ENCODE results near the gene NXPE3.
A peak's percentile ranks its signal among the peaks of the same experiment; 100 is the strongest.
"Not testable (repeated sequence)": the region's sequence is repeated elsewhere in the genome, so short reads cannot be mapped to it uniquely, and the experiment has no call there.

NXPE3 gene

DNA sequence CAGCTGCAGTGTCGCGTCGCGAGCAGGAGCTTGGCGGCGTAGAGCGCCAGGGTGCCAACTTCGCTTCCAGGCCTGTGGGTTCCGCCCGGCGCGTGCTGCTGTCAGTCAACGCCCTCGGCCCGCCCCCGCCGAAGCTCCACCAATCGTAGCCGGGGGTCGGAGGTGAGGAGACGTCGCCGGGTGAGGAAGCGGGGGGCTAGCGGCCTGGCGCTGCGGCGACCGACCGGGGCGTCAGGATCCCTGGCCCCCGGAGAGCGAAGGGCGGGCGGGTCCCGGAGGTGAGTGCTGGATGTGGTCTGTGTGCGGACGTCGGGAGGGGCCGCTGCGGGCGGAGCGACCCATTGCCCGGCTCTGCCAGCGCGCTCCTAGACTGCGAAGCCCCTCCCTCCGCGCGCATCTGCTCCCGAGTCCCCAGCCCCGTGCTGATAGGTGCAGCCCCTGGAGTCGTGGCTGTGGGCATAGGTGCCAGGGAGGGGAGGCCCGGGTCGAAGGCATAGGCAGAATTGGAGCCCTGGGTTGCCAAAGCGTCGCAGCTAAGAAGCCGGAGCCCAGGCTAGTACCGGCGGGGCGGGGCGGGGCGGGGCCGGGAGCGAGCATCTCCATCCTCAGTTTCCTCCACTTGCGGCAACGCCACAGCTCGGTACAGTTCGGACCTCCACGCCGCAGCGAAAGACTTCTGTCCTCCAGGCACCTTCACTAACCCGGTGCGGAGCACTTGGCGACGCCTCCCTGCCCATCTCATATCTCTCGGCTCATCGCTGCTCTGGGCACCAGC, at the start of gene NXPE3:
NXPE3 (plus strand) TSS at position 165 of the 775 bp plus-strand sequence. CDS start 6,386 bp downstream, outside the sequence.
- no peak for FAIRE-seq

GRCh38 chr3:101729586-101729985, 49.4 kb upstream of the NXPE3 start:
- no peak for FAIRE-seq

DNA sequence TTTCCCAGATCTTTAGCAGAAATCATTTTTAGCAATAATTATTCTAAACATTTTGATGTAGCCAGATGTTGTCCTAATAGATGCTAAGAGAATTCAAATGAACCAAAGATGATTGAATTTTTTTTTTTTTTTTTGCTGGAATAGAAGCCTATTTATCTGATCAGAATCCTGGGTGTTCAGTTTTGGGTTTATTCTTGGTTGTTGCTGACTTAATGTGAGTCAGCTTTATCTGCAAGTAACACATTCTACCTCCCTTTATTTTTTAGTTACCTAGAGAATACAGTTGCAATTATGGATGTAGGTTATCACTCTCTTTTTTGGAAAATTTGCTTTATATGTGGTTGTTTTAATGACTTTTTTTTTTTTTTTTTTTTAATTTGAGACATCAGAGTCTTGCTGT, 48.2 kb upstream of the NXPE3 start:
- no peak for FAIRE-seq

- FAIRE-seq = no peak
Observed at GRCh38 chr3:101732240-101732641, 46.8 kb upstream of the NXPE3 start.

DNA sequence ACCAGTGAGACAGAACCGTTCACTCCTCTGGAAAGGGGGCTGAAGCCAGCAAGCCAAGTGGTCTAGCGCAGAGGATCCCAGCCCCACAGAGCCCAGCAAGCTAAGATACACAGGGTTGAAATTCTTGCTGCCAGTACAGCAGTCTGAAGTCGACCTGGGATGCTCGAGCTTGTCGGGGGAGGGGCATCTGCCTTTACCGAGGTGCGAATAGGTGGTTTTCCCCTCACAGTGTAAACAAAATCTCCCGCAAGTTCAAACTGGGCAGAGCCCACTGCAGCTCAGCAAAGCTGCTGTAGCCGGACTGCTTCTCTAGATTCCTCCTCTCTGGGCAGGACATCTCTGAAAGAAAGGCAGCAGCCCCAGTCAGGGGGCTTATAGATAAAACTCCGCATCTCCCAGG, 43.2 kb upstream of the NXPE3 start:
- FAIRE-seq = no peak

- not testable (repeated sequence) for FAIRE-seq
Observed at GRCh38 chr3:101741914-101742313, 37.1 kb upstream of the NXPE3 start.

DNA sequence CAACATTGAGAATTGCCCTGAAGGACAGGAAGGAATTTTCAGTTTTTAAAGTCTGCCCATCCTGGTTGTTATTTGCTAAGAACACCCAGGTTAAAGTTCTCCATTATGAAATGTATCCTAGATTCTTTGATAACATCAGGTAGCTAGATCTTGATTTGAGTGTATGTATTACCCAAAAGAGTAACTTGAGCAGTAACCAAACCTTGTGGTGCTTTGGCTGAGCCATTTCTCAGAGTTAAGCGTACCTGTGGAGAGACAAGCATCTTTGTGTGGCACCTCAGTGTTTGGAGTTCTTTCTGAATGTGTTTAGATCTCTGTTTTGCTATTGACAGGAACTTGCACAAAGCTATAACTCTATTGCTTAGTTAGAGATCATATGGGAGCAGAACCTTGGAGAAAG, 34.2 kb upstream of the NXPE3 start:
- FAIRE-seq = no peak

- FAIRE-seq = not testable (repeated sequence)
Observed at GRCh38 chr3:101745934-101746333, 33.1 kb upstream of the NXPE3 start.

- not testable (repeated sequence) for FAIRE-seq
Observed at GRCh38 chr3:101753386-101754113, 25.5 kb upstream of the NXPE3 start.

DNA sequence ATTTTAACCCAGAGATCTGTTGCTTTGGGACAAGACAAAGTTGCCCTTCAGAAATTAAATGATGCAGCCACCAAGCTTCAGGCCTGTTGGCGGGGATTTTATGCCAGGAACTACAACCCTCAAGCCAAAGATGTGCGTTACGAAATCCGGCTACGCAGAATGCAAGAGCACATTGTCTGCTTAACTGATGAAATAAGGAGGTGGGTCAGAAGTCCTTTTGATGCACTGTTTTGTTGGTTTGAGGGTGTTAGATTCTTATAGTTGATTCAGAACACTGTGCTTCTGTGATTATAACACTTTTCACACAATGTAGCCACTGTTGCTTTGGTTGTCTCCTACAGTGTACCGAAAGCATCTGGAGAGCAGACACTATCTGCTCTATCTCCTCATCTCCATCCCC, 20.8 kb upstream of the NXPE3 start:
- FAIRE-seq = no peak

DNA sequence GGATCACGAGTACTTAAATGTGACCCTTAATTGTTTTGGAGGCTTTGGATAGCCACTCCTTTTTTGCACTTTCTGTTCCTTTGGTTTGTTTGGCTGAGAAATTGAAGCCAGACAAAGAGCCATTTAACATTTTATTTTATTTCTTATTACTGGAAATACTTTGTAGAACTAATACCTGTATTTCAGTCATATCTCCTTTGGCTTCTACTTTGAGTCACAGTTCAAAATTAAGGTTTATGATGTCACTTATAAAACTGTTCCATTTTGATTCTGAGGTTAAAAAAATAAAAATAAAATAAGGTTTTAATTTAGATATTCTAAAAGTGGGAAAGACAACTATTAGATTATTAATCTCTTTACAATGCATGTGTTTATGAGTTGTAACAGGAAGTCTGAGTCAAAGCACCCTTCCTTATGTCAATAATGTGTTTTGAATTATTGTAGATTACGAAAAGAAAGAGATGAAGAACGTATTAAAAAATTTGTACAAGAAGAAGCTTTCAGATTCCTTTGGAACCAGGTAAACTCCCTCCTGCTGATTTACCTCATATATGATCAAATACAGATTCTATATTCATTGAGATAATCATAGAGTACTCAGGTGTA, 16.9 kb upstream of the NXPE3 start:
- FAIRE-seq = peak; percentile 31

DNA sequence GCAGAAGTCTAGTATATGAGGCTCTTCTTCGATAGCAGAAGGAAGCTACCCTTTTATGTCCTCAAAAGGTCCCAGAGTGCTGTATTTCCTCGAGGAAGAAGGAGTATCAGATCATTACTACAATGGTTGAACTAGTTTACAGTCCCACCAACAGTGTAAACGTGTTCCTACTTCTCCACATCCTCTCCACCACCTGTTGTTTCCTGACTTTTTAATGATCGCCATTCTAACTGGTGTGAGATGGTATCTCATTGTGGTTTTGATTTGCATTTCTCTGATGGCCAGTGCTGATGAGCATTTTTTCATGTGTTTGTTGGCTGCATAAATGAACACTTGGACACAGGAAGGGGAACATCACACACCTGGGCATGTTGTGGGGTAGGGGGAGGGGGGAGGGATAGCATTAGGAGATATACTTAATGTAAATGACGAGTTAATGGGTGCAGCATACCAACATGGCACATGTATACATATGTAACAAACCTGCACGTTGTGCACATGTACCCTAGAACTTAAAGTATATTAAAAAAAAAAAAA, 1.2 kb upstream of the NXPE3 start:
- FAIRE-seq = not testable (repeated sequence)

DNA sequence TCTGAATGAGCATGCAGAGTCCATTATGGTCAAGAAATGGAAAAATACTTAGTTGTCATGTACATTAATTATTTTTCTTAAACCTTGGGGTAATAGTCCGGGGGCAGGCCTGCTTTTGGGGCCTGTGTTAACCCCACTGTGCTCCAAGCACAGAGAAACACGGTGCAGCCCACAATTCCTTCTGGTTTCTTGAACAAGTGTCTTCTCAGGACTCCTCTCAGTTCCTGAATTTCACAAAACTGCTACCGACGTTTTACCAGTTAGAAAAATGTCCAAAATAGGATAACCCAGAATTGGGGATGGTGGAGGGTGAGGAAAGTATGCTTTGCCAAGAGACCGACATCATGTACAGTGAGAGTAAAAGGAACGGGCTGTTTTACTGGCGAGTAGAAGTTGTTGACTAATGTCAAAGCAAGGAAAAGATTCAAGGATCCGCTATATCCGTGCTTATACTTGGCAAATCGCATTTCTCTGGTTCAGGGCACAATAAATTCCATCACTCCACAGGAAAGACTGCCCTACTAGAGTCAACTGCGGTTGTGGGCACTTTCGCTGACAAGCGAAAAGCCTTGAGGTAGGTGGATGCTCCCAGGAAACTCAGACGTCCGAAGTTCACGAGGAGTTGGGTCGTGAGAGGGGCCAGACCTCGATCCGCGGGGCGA, 495 bp upstream of the NXPE3 start:
- no peak for FAIRE-seq

DNA sequence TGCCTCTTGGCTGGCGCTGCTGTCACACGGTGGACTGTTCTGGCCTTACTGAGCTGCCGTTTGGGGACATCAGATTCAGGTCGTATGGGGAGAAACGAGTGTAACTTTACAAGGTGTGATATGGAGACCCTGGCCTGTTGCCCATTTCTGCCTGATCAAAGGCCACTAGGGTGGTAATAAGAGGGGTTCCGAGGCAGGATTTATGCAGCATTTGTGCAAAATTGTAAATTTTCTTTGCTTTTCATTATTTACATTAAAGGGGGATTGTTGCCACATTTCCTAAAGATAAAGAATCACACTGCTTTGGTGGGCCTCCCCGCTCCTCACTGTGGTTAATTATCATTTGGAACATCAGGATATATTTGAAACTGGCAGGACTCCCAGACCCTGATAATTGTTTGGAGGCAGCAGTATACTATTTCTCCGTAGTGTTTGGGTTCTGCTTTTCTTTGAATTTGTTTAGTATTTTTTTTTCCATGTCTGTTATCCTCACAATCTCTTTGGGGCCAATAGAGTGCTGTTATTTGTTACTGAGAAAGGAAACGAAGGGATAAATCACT, 891 bp downstream of the NXPE3 start:
- peak; percentile 8 for FAIRE-seq

DNA sequence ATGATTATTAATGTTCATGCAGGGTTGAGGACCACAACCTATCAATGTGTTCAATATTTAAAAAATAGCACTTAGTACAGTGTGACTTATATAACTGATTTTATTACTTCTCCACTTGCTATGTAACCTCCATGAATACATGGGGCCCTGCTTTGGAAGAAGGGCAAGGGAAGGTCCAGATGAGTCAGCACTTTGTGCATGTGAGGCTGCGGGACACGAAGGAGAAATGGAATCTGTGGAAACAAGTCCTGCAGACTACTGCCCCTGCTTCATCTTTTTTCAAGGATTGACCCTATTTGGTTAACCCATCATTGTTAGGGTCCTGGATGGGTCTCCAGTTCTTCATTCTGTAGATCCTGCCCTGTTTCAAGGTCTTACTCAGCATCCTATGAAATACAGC, 1.6 kb downstream of the NXPE3 start:
- FAIRE-seq = no peak

GRCh38 chr3:101781166-101781565, 2.2 kb downstream of the NXPE3 start:
- FAIRE-seq = no peak

GRCh38 chr3:101784855-101785613, 6.0 kb downstream of the NXPE3 start:
- no peak for FAIRE-seq

DNA sequence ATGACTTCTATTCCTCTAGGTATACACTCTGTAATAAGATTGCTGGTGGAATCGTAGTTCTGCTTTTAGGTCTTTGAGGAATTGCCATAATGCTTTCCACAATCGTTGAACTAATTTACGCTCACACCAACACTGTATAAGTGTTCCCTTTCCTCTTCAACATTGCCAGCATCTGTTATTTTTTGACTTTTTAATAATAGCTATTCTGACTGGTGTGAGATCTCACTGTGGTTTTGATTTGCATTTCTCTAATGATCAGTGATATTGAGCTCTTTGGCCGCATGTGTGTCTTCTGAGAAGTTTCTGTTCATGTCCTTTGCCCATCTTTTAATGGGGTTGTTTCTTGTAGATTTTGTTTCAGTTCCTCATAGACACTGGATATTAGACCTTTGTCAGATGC, 12.8 kb downstream of the NXPE3 start:
- no peak for FAIRE-seq

- no peak for FAIRE-seq
Observed at GRCh38 chr3:101796077-101796680, 17.2 kb downstream of the NXPE3 start.

GRCh38 chr3:101801174-101801573, 22.2 kb downstream of the NXPE3 start:
- no peak for FAIRE-seq

GRCh38 chr3:101802179-101802578, 23.2 kb downstream of the NXPE3 start:
- no peak for FAIRE-seq

All from endometrium (tissue), 2 donors.